Mesothelial cell of epicardium (in vitro differentiated cells): ENCODE data around the gene PTPDC1. TPM values are rescaled to one million over a fixed set of nuclear protein-coding genes. Genes with fewer than 3 reads are reported as not detected.

ENCODE experiments used
- DNase-seq, 2 experiments: peaks; one replicate each; pipeline ENCODE4 v3.0.0; 2021; ENCODE audit warnings: low spot score in 2 of 2; ENCODE audit not compliant: unreplicated experiment in 2 of 2
- H3K27ac Mint-ChIP-seq: 2 replicates; pipeline ENCODE4 v1.8.0; 2021; ENCODE audit warnings: mixed read lengths
- H3K27me3 Mint-ChIP-seq: 2 replicates; pipeline ENCODE4 v1.8.0; 2021; ENCODE audit warnings: low read depth, mixed read lengths
- H3K36me3 Mint-ChIP-seq: 2 replicates; pipeline ENCODE4 v1.8.0; 2021; ENCODE audit warnings: mixed read lengths
- H3K4me1 Mint-ChIP-seq: 2 replicates; pipeline ENCODE4 v1.8.0; 2021; ENCODE audit warnings: mixed read lengths
- H3K4me3 Mint-ChIP-seq: 2 replicates; pipeline ENCODE4 v1.8.0; 2021; ENCODE audit warnings: mild to moderate bottlenecking, moderate library complexity, mixed read lengths
- H3K9me3 Mint-ChIP-seq: 2 replicates; pipeline ENCODE4 v1.8.0; 2021; ENCODE audit warnings: mixed read lengths
- CTCF ChIP-seq: fragments of 200-600 bp; sonication (generic); IDR thresholded peaks from one replicate; pipeline ENCODE4 v1.5.0; 2021; ENCODE audit warnings: antibody characterized with exemption; ENCODE audit not compliant: unreplicated experiment
- total RNA-seq: library from RNA; stranded (reverse); gene quantifications from 3 replicates; pipeline ENCODE4 v1.2.1, GENCODE V29; 2021

PTPDC1 gene
- total RNA-seq, 1 donor from 2014 or later: 13.7 TPM

GRCh38 chr9:94056442-94056974, 27.8 kb upstream of the PTPDC1 start:
- Mint-ChIP-seq H3K27ac (no peak overlapping the region), H3K4me3 (no peak overlapping the region), H3K27me3 (no peaks in the 10 kb centered on the region), H3K36me3 (peaks cover 12% of the 10 kb centered on the region), H3K9me3 (peaks cover 14% of the 10 kb centered on the region), H3K4me1 (no peaks in the 10 kb centered on the region)
- TF ChIP-seq CTCF: no peak
- no peak for DNase-seq

- Mint-ChIP-seq H3K27me3 (no peaks in the 10 kb centered on the region), H3K9me3 (peaks cover 18% of the 10 kb centered on the region), H3K27ac (no peak overlapping the region), H3K4me3 (no peak overlapping the region), H3K36me3 (peaks cover 20% of the 10 kb centered on the region), H3K4me1 (no peaks in the 10 kb centered on the region)
- no peak for TF ChIP-seq CTCF
- DNase-seq: no peak
Observed at GRCh38 chr9:94057918-94058317, 26.3 kb upstream of the PTPDC1 start.

- H3K9me3 Mint-ChIP-seq: peaks cover 18% of the 10 kb centered on the region
- H3K4me3 Mint-ChIP-seq: no peak overlapping the region
- H3K36me3 Mint-ChIP-seq: peaks cover 21% of the 10 kb centered on the region
- H3K27me3 Mint-ChIP-seq: no peaks in the 10 kb centered on the region
- H3K4me1 Mint-ChIP-seq: no peaks in the 10 kb centered on the region
- no peak overlapping the region for H3K27ac Mint-ChIP-seq
- TF ChIP-seq CTCF: no peak
- DNase-seq: no peak
Observed at GRCh38 chr9:94061864-94062263, 22.4 kb upstream of the PTPDC1 start.

GRCh38 chr9:94065535-94065961, 18.7 kb upstream of the PTPDC1 start:
- H3K9me3 Mint-ChIP-seq: peaks cover 17% of the 10 kb centered on the region
- peak; percentile 91 for TF ChIP-seq CTCF
- no peak overlapping the region for H3K27ac Mint-ChIP-seq

GRCh38 chr9:94068257-94068656, 16.0 kb upstream of the PTPDC1 start:
- no peak for TF ChIP-seq CTCF
- peaks cover 20% of the 10 kb centered on the region for H3K9me3 Mint-ChIP-seq
- no peaks in the 10 kb centered on the region for H3K27me3 Mint-ChIP-seq
- no peak overlapping the region for H3K4me3 Mint-ChIP-seq
- peaks cover 26% of the 10 kb centered on the region for H3K36me3 Mint-ChIP-seq
- H3K4me1 Mint-ChIP-seq: no peaks in the 10 kb centered on the region
- DNase-seq: no peak
- H3K27ac Mint-ChIP-seq: no peak overlapping the region

More at GRCh38 chr9:94065535-94065961, 18.7 kb upstream of the PTPDC1 start:
- H3K4me1 Mint-ChIP-seq: no peaks in the 10 kb centered on the region
- peak; percentile 45 to 79 for DNase-seq
- no peaks in the 10 kb centered on the region for H3K27me3 Mint-ChIP-seq
- H3K36me3 Mint-ChIP-seq: peaks cover 19% of the 10 kb centered on the region
- no peak overlapping the region for H3K4me3 Mint-ChIP-seq

- TF ChIP-seq CTCF: no peak
- H3K27me3 Mint-ChIP-seq: no peaks in the 10 kb centered on the region
Observed at GRCh38 chr9:94076557-94076956, 7.7 kb upstream of the PTPDC1 start.

More at GRCh38 chr9:94076557-94076956, 7.7 kb upstream of the PTPDC1 start:
- H3K9me3 Mint-ChIP-seq: peaks cover 19% of the 10 kb centered on the region
- no peak for DNase-seq
- H3K4me1 Mint-ChIP-seq: peaks cover 2% of the 10 kb centered on the region
- H3K4me3 Mint-ChIP-seq: no peak overlapping the region
- peaks cover 32% of the 10 kb centered on the region for H3K36me3 Mint-ChIP-seq
- H3K27ac Mint-ChIP-seq: no peak overlapping the region
